Measurements from ENCODE around the gene DAAM1. TPM values are rescaled to one million over a fixed set of nuclear protein-coding genes. Genes with fewer than 3 reads are reported as not detected.

DAAM1 gene
- total RNA-seq (2014; rRNA removed; shearing (Covaris generic)): 3.9 and 4.5 TPM in 2 replicates

DNA sequence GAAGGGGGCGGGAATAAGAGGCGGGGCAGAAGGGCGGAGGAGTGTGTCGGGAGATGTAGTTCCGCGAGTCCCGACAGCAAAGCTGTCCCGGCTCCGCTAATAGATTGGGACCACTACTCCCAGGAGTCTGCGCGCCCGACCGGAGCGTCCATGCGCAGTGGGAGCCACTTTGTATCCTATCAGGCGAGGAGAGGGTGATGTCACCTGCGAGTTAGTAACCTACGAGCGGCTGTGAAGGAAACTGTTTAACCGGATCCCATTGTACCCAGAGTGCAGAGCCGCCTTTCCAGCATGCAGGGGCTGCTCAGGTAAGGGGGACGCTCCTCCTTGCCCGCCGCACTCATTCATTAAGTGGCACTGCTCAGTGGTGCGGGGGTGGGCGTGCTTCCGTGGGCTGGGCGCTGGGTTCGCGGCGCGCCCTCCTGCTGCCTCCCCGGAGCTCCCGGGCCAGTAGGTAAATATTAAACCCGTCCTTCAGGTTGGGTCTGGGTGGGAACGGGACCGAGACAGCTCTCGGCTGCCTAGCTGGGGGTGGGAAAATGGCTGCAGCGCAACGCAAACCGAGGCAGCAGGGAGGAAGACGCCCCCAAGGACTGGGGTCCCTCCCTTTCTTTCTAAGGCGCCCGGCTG is at the start of gene DAAM1:
Gene DAAM1, plus strand, starts transcription at position 207 of the 630 bp plus-strand sequence. CDS start 74,811 bp downstream, outside the sequence.
- peak; percentile 98 for DNase-seq (ENCODE audit: low spot score)

DNA sequence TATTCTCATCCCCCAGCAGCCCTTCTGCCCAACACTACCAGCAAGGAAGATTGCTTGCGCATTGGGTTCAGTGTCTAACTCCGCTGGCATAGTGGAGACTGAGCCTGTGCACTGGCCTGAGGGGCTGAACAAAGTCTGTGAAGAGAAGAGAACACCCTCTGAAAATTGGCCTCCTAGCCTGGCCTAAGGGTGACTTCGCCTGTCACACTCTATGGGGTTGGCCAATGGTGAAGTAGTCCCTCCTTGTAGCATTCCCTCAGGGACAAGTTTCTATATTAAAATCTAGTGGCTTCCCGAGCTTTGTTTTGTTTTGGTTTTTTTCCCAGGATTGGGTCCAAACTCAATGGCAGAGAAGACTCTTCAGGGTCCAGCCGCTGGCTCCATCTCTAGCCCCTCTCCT is 49.1 kb upstream of the DAAM1 start:
- DNase-seq (ENCODE audit: low spot score): no peak

- DNase-seq (ENCODE audit: low spot score): no peak
These were observed 48.2 kb upstream of the DAAM1 start for GRCh38 chr14:59140106-59140843.

- no peak for DNase-seq (ENCODE audit: low spot score)
These were observed 42.0 kb upstream of the DAAM1 start for GRCh38 chr14:59146484-59146883.

DNA sequence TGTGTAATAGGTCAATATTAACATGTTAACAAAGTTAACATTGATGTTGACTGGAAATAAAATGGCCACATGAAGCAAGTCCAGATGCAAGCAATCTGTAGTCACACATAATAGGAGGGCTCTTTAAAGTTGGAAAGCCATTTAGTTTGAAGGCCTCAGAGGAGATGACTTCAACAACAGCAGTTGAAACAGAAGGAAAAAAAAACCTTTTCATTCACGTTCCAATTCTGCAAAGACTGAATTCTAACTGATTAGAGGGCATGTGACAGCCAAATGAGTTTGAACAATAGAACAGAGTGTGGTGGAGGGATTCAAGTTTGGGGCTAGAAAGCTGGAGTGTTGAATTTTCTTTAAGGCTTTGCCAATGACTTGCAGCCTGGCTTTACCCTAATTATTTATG is 41.5 kb upstream of the DAAM1 start:
- no peak for DNase-seq (ENCODE audit: low spot score)

- DNase-seq (ENCODE audit: low spot score): no peak
These were observed 40.0 kb upstream of the DAAM1 start for GRCh38 chr14:59148334-59148900.

DNA sequence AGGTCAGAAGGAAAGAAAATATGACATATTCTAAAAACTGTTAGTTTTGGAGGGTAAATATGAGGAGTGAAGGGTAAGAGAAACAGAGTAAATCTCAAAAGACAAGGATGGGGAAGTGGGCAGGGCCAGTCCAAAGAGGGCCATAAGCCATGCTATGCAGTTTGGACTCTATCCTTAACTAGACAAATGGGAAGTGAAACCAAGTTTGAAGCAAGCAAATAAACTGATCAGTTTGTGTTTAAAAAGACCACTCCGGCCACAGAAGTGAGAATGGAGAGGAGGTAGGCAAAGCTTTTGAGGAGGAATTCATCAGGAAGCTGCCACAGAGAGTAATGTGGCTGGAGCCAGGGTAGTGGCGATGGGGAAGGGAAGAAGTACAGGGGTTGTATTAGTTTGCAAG is 37.5 kb upstream of the DAAM1 start:
- no peak for DNase-seq (ENCODE audit: low spot score)

DNA sequence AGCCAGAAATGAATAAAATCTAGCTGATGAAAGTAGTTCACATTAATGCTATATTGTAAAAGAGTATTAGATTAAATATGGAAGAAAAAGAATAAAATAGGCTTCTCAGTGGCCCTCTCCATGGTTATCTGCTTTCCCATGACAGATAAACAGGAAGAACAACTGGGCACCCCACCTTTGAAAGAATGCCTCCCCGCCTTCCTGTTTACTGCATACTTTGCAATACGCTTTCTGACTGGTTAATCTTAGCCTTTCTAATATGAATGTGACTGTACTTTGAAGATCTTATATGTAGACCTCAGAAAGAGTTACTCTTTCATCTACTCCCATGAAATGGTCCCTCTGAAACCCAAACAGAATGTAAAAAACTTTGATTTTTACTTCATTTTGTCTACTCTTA is 34.1 kb upstream of the DAAM1 start:
- DNase-seq (ENCODE audit: low spot score): no peak

- no peak for DNase-seq (ENCODE audit: low spot score)
These were observed 32.6 kb upstream of the DAAM1 start for GRCh38 chr14:59155886-59156285.

GRCh38 chr14:59159169-59159568 is 29.3 kb upstream of the DAAM1 start:
- DNase-seq (ENCODE audit: low spot score): peak; percentile 14

DNA sequence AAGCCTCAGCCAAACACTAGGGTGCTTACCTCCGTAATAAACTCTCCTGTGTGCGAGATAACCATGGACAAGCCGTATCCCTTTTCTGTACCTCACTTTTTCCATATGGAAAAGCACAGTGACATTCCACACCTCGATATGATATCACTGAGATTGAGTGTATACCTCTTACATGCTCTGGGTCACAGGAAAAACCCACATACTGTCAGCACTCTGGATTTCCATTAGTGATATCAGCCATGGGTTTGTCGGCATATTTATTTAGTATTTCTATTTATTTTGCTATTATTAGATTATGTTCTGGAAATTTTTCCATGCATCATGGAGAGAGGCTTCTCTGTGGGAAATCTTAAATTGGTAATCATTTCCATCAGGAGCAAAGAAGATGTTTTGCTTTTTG is 28.0 kb upstream of the DAAM1 start:
- DNase-seq (ENCODE audit: low spot score): no peak

DNA sequence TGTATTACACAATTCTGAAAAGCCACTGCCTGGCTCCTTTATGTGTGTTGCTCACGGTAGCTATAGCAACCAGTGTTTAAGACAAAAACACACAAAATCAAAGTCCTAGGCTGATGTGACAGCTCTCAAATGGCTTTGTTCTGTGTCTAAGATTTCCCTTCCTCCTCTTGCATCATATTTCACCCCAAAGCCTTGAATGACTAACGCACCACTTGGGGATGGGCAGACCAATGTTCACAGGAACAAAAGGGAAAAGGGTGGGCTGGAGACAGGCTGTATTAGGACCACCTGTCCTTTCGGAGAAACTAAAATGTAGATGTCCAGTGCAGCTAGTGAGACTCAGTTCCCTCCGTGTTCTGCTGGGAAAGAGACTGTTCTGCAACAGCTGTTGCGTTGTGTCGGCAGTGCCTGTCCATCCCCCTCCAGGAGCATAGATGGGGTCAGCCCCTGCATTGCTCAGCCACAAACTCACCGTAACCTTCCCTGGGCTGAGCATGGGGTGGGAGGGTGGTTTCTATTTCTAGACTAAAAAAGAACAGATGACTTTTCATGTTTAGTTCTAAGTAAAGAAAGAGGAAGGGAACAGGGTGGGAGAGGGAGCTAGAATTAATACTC is 26.8 kb upstream of the DAAM1 start:
- DNase-seq (ENCODE audit: low spot score): peak; percentile 27

GRCh38 chr14:59166258-59166657 is 22.2 kb upstream of the DAAM1 start:
- no peak for DNase-seq (ENCODE audit: low spot score)

GRCh38 chr14:59175404-59175803 is 13.1 kb upstream of the DAAM1 start:
- no peak for DNase-seq (ENCODE audit: low spot score)

- no peak for DNase-seq (ENCODE audit: low spot score)
These were observed 11.7 kb upstream of the DAAM1 start for GRCh38 chr14:59176765-59177164.

GRCh38 chr14:59177262-59177661 is 11.2 kb upstream of the DAAM1 start:
- no peak for DNase-seq (ENCODE audit: low spot score)

- no peak for DNase-seq (ENCODE audit: low spot score)
These were observed 6.7 kb upstream of the DAAM1 start for GRCh38 chr14:59181791-59182190.

DNA sequence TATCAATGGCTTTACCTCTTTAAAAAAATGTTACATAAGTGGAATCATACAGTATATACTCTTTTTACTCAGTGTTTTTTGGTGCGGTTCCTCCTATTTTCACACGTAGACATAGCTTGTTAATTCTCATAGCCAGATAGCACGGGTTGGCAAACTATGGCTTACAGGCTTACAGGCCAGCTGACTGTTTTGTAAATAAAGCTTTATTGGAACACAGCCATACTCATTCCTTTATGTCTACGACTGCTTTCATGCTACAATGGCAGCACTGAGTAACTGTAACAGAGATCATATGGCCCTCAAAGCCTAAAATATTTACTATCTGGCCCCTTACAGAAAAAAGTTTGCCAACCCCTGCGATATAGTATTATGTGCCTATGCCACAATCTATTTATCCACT is 5.8 kb upstream of the DAAM1 start:
- no peak for DNase-seq (ENCODE audit: low spot score)

DNA sequence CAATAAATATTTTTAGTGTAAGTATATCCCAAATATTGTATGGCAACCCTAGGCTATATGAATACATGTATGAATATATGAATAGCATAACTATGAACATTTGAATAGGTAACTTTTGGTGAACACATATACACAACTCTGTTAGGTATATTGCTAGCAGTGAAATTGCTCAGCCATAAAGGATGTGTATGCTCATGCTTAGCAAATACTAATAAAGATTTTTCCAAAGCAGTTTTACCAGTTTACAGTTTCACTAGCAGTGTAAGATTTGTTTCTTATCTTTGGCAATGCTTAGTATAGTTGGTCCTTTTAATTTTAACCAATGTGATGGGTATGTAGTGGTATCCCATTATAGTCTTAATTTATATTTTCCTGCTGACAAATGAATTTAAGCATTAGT is 5.3 kb upstream of the DAAM1 start:
- no peak for DNase-seq (ENCODE audit: low spot score)

- no peak for DNase-seq (ENCODE audit: low spot score)
These were observed 4.1 kb upstream of the DAAM1 start for GRCh38 chr14:59184396-59184795.

DNA sequence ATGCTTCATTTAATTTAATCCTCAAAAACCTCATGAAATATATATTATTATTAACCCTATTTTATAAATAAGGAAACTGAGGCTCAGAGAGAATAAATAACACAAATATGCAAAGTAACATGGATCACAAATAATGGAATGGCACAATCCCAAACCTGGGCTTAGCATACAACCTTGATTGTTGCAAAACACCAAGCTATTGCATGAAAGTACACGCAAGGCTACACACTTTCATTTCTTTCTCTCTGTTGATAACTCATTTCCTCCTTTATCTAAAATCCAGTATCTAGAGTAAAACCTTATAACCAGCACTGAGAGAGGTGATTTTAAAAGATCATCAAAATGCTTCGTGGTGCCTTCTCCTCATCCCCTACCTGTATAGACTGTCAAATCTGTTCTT is 2.8 kb upstream of the DAAM1 start:
- DNase-seq (ENCODE audit: low spot score): no peak

DNA sequence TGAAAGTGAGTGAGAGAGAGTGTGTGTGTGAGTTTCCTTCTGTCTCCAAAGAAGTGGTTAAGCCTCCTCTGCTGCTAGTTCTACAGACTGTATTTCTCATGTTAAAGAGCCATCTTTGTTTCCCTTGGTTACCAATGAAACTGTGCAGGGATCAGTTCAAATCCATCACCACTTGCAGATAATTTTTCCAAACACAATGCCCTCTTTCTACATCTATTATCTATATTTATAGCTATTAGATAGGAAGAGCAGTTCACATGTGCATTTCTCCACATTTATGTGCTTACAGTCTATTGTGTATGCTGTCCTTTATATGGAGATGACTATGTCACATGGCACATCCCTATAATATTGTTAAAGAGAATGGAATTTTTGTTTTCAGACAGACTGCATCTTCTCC is 2.2 kb upstream of the DAAM1 start:
- no peak for DNase-seq (ENCODE audit: low spot score)

DNA sequence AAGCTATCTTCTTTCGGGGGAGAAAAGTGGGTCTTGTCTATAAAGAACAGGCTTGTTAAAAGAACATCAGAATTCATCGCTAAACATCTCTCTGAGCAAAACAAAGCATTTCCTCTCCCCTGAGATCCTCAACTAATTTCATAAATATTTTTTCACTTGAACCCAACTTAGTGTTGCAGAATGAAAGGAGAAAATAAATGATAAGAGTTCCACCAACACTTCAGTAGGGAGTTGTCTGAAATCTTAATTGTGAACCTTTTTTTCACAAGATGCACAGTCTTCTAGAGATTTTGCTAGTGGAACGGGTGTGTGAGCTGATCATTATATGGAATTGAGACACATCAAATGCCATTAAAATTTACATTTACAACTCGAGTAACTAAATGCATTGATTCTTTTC is 1.3 kb upstream of the DAAM1 start:
- no peak for DNase-seq (ENCODE audit: low spot score)

All from H4 (cell line).